Stimulated activated CD4-positive, alpha-beta T cell treated with anti-CD3 and anti-CD28 coated beads, Interleukin-2, amount 100 ng/mL, for 4 hours (primary cell): ENCODE measurements around the gene IL17RB.

Source experiments
- DNase-seq: peaks from one replicate; pipeline ENCODE4 v3.0.0-alpha.2; 2020; ENCODE audit warnings: low read depth

IL17RB gene, protein sequence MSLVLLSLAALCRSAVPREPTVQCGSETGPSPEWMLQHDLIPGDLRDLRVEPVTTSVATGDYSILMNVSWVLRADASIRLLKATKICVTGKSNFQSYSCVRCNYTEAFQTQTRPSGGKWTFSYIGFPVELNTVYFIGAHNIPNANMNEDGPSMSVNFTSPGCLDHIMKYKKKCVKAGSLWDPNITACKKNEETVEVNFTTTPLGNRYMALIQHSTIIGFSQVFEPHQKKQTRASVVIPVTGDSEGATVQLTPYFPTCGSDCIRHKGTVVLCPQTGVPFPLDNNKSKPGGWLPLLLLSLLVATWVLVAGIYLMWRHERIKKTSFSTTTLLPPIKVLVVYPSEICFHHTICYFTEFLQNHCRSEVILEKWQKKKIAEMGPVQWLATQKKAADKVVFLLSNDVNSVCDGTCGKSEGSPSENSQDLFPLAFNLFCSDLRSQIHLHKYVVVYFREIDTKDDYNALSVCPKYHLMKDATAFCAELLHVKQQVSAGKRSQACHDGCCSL

DNA sequence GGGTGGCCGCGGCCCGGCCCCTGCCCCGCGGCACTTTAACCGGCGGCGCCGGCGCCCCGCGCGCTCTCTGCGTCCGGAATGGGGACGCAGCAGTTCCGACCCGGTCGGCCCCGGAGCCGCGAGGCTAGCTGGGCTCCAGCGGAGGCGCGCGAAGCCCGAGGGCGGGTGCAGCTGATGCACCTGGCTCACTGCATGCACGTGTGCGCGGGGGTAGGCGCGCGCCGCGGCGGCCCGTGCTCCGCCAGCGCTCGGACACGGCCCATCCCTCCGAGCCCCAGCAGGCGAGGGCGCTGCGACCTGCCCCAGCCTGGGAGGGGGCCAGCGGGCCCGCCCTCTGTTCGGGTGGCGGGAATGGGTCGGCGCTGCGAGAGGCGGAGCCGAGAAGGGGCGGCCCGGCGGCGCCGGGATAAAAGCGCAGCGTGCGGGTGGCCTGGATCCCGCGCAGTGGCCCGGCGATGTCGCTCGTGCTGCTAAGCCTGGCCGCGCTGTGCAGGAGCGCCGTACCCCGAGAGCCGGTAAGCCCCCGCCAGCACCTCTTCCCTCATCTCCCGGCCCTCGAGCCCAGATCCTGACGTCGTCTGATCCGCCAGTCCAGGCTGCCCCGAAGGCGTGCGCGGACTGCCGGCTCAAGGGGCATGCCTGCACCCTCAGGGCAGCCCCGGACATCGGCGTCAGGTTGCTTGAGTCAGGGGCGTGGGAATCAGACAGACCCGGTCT, at the start of gene IL17RB, which contains the start of gene CHDH:
IL17RB (plus strand) TSS at position 435 of the 717 bp plus-strand sequence; CDS start at position 456, 21 bp downstream.
CHDH (minus strand) TSS at position 286 of the 717 bp plus-strand sequence. CDS start 22,411 bp downstream, outside the sequence.
- no peak for DNase-seq

DNA sequence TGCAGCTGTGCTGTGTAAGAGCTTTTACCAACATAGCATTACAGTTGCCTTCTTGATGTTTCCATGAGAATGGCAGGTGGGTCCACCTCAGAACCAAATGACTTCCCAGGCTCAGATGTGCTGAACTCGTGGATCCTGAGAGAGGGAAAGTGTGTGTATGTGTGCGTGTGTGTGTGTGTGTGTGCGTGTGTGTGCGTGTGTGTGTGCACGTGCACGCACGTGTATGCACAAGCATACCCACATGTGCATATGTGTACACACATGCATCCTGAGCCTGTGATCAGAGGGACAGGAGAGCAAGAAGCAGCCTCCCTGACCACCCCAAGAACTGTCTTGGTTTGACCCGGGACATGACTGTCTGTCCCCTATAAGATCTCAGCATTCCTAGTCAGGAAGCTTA, 48.2 kb upstream of the IL17RB start:
- no peak for DNase-seq

- no peak for DNase-seq
These were observed 47.0 kb upstream of the IL17RB start for GRCh38 chr3:53799338-53799865.

DNA sequence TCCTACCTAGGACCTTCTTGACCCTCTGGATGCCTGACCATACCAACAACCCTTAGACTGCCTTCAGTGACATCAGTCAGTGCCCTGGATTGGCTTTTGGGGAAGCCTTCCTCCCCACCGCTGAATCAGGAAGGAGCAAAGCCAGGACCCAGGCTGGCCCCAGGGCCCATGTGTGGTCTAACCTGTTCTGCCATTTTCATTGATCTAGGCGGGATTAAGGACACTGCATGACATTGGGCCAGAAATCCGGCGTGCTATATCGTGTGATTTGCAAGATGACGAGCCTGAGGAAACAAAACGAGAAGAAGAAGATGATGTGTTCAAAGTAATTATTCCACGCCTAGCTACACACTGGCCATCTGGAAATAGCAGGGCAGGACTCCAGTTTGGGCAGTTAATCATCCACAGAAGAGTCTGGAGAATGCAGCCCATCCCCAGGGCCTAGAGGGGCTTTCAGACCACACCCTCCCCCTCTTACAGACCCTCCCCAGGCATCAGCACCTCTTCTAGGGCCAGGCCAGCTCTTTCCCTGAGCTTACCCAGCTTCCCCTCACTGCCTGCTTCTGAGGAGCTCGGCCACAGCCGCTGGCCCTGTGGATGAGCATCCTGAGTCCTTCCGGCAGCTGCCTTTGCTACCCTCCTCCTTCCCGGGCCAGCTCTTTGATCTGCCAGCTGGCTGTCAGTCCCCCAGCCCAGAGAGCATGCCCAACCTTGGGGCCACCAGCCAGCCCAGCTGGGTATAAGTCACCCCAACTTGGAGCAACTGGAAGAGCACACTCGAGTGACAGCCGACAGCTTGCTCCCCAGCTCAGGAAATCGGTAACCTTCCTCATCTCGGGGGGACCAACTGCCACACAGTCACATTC, 46.1 kb upstream of the IL17RB start:
- no peak for DNase-seq

GRCh38 chr3:53801319-53801718, 45.0 kb upstream of the IL17RB start:
- DNase-seq, result no peak

DNA sequence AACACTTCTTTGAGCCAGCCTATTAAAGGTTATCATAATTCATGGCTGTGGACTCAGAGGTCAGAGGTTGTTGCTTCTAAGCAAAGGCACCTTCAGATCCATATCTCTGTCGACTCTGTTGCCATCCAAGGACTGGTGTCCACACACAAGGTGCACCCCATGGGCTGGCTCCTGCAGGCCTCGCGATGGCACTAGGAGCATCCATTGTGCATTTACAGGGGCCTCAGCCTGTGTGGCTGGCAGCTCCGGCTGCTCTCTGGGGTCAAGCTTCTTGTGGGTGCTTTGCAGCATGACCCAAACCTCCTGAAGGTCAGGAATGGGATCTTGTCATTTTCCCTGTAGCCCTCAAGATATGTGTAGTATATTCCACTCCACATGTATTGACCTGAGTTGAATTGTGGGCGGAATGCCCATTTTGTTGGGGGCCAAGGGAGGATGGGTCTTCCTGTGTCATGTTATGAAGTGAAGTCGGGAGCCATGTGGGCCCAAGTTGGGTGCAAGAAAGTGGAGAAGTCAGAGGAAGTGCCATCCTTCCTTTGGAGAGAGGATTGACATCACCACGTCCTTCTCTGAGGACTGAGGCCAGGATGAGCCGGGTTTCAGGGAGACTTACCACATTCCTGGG, 44.0 kb upstream of the IL17RB start:
- DNase-seq, result no peak

- no peak for DNase-seq
These were observed 43.1 kb upstream of the IL17RB start for GRCh38 chr3:53803124-53803815.

- no peak for DNase-seq
These were observed 42.3 kb upstream of the IL17RB start for GRCh38 chr3:53803816-53804695.

DNA sequence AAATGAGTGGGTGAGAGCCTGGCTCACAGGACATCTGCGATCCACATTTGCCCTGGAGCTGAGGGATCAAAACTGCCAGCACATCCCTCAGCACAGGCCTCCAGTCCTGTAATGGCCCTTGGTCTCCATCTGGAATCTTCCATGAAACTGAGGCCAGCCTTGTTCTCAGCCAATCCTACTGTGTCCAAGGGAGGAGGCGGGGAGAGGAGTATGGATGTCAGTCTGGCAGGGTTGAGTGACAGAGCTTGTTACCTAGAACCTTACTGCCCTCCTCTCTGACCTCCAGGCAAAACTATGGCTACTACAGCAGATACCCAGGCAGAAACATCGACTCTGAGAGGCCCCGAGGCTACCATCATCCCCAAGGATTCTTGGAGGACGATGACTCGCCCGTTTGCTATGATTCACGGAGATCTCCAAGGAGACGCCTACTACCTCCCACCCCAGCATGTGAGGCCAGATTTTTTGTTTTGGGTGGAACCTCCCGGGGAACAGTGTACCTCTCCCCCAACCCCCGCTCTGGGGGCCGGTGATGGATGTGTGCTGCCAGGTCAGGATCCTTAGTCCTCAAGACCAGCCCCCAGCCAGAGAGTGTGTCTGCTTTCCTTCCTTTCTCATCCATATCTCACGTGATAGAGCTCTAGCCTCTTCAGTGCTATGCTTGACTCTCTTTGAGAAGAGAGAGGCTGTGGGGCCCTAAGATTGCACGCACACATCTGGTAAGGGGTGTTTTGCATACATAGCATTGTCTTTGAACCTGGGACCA, 41.5 kb upstream of the IL17RB start:
- no peak for DNase-seq

GRCh38 chr3:53805463-53806159, 40.8 kb upstream of the IL17RB start:
- no peak for DNase-seq

DNA sequence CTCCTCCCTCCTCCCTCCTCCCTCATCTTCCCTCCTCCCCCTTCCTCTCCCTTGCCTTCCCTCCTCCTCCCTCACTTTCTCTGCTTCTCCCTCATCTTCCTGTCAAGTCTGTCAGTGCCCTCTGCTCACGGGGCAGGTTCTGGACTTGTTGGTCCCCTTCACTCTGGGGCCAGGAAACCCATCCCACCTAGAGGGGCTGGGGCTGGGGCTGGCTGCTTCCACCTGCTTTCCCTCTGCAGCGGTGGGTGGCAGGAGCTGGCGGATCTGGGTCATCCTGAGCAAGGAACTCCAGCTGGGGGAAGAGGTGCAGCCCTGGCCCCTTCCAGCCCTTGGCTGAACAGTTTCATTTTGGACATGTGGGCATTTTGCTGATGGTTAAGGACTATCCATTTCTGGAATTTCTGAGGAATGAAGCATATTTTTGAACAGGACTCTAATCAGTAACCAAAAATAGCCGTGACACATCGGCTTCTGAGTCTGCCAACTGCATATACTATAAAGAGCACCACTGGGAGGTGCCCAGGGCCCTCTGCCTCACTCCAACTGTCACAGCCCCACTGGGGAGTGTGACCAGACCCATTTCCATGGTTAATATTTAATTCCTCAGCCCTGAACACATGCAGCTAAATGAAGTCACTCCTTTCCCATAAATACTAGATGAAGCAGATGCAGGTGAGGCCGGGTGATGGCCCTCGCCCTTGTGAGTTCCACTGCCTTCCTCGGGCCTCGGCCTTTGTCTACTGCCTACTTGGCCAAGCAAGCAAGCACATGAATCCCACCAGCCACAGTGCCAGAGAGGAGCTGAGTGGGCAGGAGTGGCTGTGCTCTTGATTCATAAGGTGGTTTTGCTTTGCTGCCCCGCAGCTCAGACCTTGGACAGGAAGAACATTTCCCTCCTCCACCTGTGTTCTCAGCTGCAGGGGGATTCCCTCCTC, 39.9 kb upstream of the IL17RB start:
- DNase-seq, result no peak

- DNase-seq, result no peak
These were observed 39.1 kb upstream of the IL17RB start for GRCh38 chr3:53807117-53807810.

- no peak for DNase-seq
These were observed 37.9 kb upstream of the IL17RB start for GRCh38 chr3:53808496-53808895.

GRCh38 chr3:53809267-53809666, 37.1 kb upstream of the IL17RB start:
- no peak for DNase-seq

DNA sequence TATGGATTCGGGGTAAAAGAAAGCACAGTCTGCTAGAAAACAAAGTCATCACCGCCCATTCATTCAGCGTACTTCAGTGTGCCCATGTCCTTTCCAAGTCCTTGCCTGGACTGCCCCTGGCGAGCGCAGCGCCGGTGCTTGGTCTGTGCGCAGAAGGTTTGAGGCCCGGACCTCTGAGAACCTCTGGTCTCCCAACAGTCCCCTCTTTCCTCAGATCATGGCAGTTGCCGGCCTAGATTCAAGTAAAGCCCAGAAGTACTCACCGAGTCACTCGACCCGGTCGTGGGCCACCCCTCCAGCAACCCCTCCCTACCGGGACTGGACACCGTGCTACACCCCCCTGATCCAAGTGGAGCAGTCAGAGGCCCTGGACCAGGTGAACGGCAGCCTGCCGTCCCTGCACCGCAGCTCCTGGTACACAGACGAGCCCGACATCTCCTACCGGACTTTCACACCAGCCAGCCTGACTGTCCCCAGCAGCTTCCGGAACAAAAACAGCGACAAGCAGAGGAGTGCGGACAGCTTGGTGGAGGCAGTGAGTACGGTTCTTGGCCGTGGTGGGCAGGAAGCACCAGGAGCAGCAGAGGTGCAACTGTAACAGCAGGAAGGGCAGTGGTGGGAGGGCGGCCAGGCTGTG, 36.5 kb upstream of the IL17RB start:
- DNase-seq, result no peak
